IPS-15b (cell line): Measurements from ENCODE around the gene SGCD.

Experiments
- H3K27me3 ChIP-seq: one replicate; pipeline ENCODE4 v1.6.1; 2013; ENCODE audit warnings: low read length; ENCODE audit not compliant: control insufficient read depth, insufficient read depth
- H3K36me3 ChIP-seq: one replicate; pipeline ENCODE4 v1.6.1; 2013; ENCODE audit warnings: low read length; ENCODE audit not compliant: control insufficient read depth, insufficient read depth
- H3K4me1 ChIP-seq: one replicate; pipeline ENCODE4 v1.6.1; 2013; ENCODE audit warnings: mild to moderate bottlenecking, low read length; ENCODE audit not compliant: control insufficient read depth, insufficient read depth
- H3K4me3 ChIP-seq: one replicate; pipeline ENCODE4 v1.5.1; 2013; ENCODE audit warnings: low read depth, low read length
- H3K9ac ChIP-seq: one replicate; pipeline ENCODE4 v1.6.1; 2013; ENCODE audit warnings: low read depth, mild to moderate bottlenecking, low read length
- H3K9me3 ChIP-seq: one replicate; pipeline ENCODE4 v1.6.1; 2013; ENCODE audit warnings: mild to moderate bottlenecking, low read length; ENCODE audit not compliant: control insufficient read depth, insufficient read depth

Gene SGCD

GRCh38 chr5:156434471-156434870, 107.5 kb downstream of the SGCD start:
- H3K4me1 ChIP-seq, result no peaks in the 10 kb centered on the region
- H3K36me3 ChIP-seq, result no peaks in the 10 kb centered on the region
- no peaks in the 10 kb centered on the region for H3K27me3 ChIP-seq
- H3K9me3 ChIP-seq, result no peaks in the 10 kb centered on the region
- no peak overlapping the region for H3K4me3 ChIP-seq
- H3K9ac ChIP-seq, result no peak overlapping the region

GRCh38 chr5:156435101-156435500, 108.1 kb downstream of the SGCD start:
- H3K9ac ChIP-seq, result no peak overlapping the region
- no peaks in the 10 kb centered on the region for H3K36me3 ChIP-seq
- H3K4me1 ChIP-seq, result no peaks in the 10 kb centered on the region
- no peaks in the 10 kb centered on the region for H3K9me3 ChIP-seq
- H3K4me3 ChIP-seq, result no peak overlapping the region
- H3K27me3 ChIP-seq, result no peaks in the 10 kb centered on the region

- H3K9me3 ChIP-seq, result no peaks in the 10 kb centered on the region
- H3K4me1 ChIP-seq, result no peaks in the 10 kb centered on the region
- no peaks in the 10 kb centered on the region for H3K27me3 ChIP-seq
- no peaks in the 10 kb centered on the region for H3K36me3 ChIP-seq
- no peak overlapping the region for H3K4me3 ChIP-seq
- no peak overlapping the region for H3K9ac ChIP-seq
Measured at GRCh38 chr5:156438076-156438475, 111.1 kb downstream of the SGCD start.

GRCh38 chr5:156444753-156445291, 117.9 kb downstream of the SGCD start:
- Histone ChIP-seq H3K4me3 (no peak overlapping the region), H3K4me1 (peaks cover 16% of the 10 kb centered on the region), H3K27me3 (no peaks in the 10 kb centered on the region), H3K9me3 (no peaks in the 10 kb centered on the region), H3K9ac (no peak overlapping the region), H3K36me3 (no peaks in the 10 kb centered on the region)

- Histone ChIP-seq H3K4me1 (peaks cover 24% of the 10 kb centered on the region), H3K9ac (no peak overlapping the region), H3K36me3 (no peaks in the 10 kb centered on the region)
Measured at GRCh38 chr5:156446526-156446925, 119.6 kb downstream of the SGCD start.

GRCh38 chr5:156450778-156451177, 123.8 kb downstream of the SGCD start:
- no peaks in the 10 kb centered on the region for H3K27me3 ChIP-seq
- no peak overlapping the region for H3K4me3 ChIP-seq
- no peaks in the 10 kb centered on the region for H3K36me3 ChIP-seq
- H3K9ac ChIP-seq, result no peak overlapping the region
- no peaks in the 10 kb centered on the region for H3K9me3 ChIP-seq
- peaks cover 16% of the 10 kb centered on the region for H3K4me1 ChIP-seq

More at GRCh38 chr5:156446526-156446925, 119.6 kb downstream of the SGCD start:
- no peak overlapping the region for H3K4me3 ChIP-seq
- H3K9me3 ChIP-seq, result no peaks in the 10 kb centered on the region
- H3K27me3 ChIP-seq, result no peaks in the 10 kb centered on the region

- no peaks in the 10 kb centered on the region for H3K9me3 ChIP-seq
Measured at GRCh38 chr5:156451505-156451904, 124.5 kb downstream of the SGCD start.

GRCh38 chr5:156456857-156457256, 129.9 kb downstream of the SGCD start:
- Histone ChIP-seq H3K9me3 (no peaks in the 10 kb centered on the region), H3K27me3 (no peaks in the 10 kb centered on the region), H3K4me3 (no peak overlapping the region), H3K4me1 (no peaks in the 10 kb centered on the region), H3K9ac (no peak overlapping the region), H3K36me3 (no peaks in the 10 kb centered on the region)

More at GRCh38 chr5:156451505-156451904, 124.5 kb downstream of the SGCD start:
- Histone ChIP-seq H3K9ac (no peak overlapping the region), H3K4me3 (no peak overlapping the region), H3K27me3 (no peaks in the 10 kb centered on the region), H3K4me1 (peaks cover 10% of the 10 kb centered on the region), H3K36me3 (no peaks in the 10 kb centered on the region)

GRCh38 chr5:156459812-156460385, 132.9 kb downstream of the SGCD start:
- H3K36me3 ChIP-seq, result no peaks in the 10 kb centered on the region
- no peak overlapping the region for H3K4me3 ChIP-seq
- no peaks in the 10 kb centered on the region for H3K27me3 ChIP-seq
- no peaks in the 10 kb centered on the region for H3K4me1 ChIP-seq
- no peaks in the 10 kb centered on the region for H3K9me3 ChIP-seq
- H3K9ac ChIP-seq, result no peak overlapping the region

GRCh38 chr5:156460471-156460870, 133.5 kb downstream of the SGCD start:
- Histone ChIP-seq H3K4me3 (no peak overlapping the region), H3K9ac (no peak overlapping the region), H3K27me3 (no peaks in the 10 kb centered on the region), H3K36me3 (no peaks in the 10 kb centered on the region), H3K9me3 (no peaks in the 10 kb centered on the region), H3K4me1 (no peaks in the 10 kb centered on the region)

GRCh38 chr5:156466871-156467270, 139.9 kb downstream of the SGCD start:
- Histone ChIP-seq H3K27me3 (no peaks in the 10 kb centered on the region), H3K4me3 (no peak overlapping the region), H3K36me3 (no peaks in the 10 kb centered on the region)

GRCh38 chr5:156469636-156470035, 142.7 kb downstream of the SGCD start:
- no peaks in the 10 kb centered on the region for H3K9me3 ChIP-seq
- no peaks in the 10 kb centered on the region for H3K27me3 ChIP-seq
- H3K9ac ChIP-seq, result no peak overlapping the region
- H3K4me3 ChIP-seq, result no peak overlapping the region
- H3K36me3 ChIP-seq, result no peaks in the 10 kb centered on the region
- no peaks in the 10 kb centered on the region for H3K4me1 ChIP-seq

More at GRCh38 chr5:156466871-156467270, 139.9 kb downstream of the SGCD start:
- Histone ChIP-seq H3K4me1 (no peaks in the 10 kb centered on the region), H3K9ac (no peak overlapping the region), H3K9me3 (no peaks in the 10 kb centered on the region)
